Astrocyte (in vitro differentiated cells and primary cell): Measurements from ENCODE around the gene GRB10. TPM values are rescaled to one million over a fixed set of nuclear protein-coding genes. Genes with fewer than 3 reads are reported as not detected.

Experiments used
- DNase-seq: peaks from one replicate; pipeline ENCODE4 v3.0.0-alpha.2; 2010; ENCODE audit warnings: low read depth
- FAIRE-seq: peaks from 2 replicates; lab custom pipeline; 2011; peaks lifted over from hg19 to GRCh38; lab: Jason Lieb, UNC
- H2AFZ ChIP-seq: 2 replicates; pipeline ENCODE4 v1.6.0; 2012; ENCODE audit warnings: low read depth, low read length, inconsistent platforms
- H3K27ac ChIP-seq: 2 replicates; pipeline ENCODE4 v1.5.1; 2011; ENCODE audit warnings: low read depth, low read length, inconsistent platforms
- H3K27me3 ChIP-seq: 2 replicates; pipeline ENCODE4 v1.6.0; 2011; ENCODE audit warnings: low read length, inconsistent platforms; ENCODE audit not compliant: insufficient read depth
- H3K36me3 ChIP-seq: 2 replicates; pipeline ENCODE4 v1.5.1; 2011; ENCODE audit warnings: low read length, inconsistent platforms; ENCODE audit not compliant: insufficient read depth
- H3K4me1 ChIP-seq: 2 replicates; pipeline ENCODE4 v1.5.1; 2011; ENCODE audit warnings: low read length, inconsistent platforms; ENCODE audit not compliant: insufficient read depth
- H3K4me2 ChIP-seq: 2 replicates; pipeline ENCODE4 v1.6.0; 2012; ENCODE audit warnings: low read length, inconsistent platforms
- H3K4me3 ChIP-seq: 2 replicates; pipeline ENCODE4 v1.5.1; 2011; ENCODE audit warnings: low read depth, mild to moderate bottlenecking, low read length, inconsistent platforms; ENCODE audit not compliant: insufficient read depth
- H3K79me2 ChIP-seq: 2 replicates; pipeline ENCODE4 v1.6.0; 2012; ENCODE audit warnings: mild to moderate bottlenecking, low read length, inconsistent platforms; ENCODE audit not compliant: insufficient read depth
- H3K9ac ChIP-seq: 2 replicates; pipeline ENCODE4 v1.6.0; 2012; ENCODE audit warnings: mild to moderate bottlenecking, low read length, inconsistent platforms
- H3K9me3 ChIP-seq: 2 replicates; pipeline ENCODE4 v1.5.1; 2012; ENCODE audit warnings: low read depth, mild to moderate bottlenecking, low read length, inconsistent platforms; ENCODE audit not compliant: insufficient read depth
- H4K20me1 ChIP-seq: 2 replicates; pipeline ENCODE4 v1.6.0; 2012; ENCODE audit warnings: low read length, inconsistent platforms; ENCODE audit not compliant: insufficient read depth
- H3K27ac Mint-ChIP-seq: one replicate; pipeline ENCODE4 v1.8.0; 2021; ENCODE audit warnings: mild to moderate bottlenecking, mixed read lengths; ENCODE audit not compliant: unreplicated experiment
- H3K27me3 Mint-ChIP-seq: one replicate; pipeline ENCODE4 v1.8.0; 2021; ENCODE audit warnings: low read depth, mixed read lengths; ENCODE audit not compliant: unreplicated experiment
- H3K36me3 Mint-ChIP-seq: one replicate; pipeline ENCODE4 v1.8.0; 2021; ENCODE audit warnings: low read depth, mixed read lengths; ENCODE audit not compliant: unreplicated experiment
- H3K4me1 Mint-ChIP-seq: one replicate; pipeline ENCODE4 v1.8.0; 2021; ENCODE audit warnings: low read depth, mixed read lengths; ENCODE audit not compliant: unreplicated experiment
- H3K4me3 Mint-ChIP-seq: one replicate; pipeline ENCODE4 v1.8.0; 2021; ENCODE audit warnings: mild to moderate bottlenecking, moderate library complexity, mixed read lengths; ENCODE audit not compliant: unreplicated experiment
- H3K9me3 Mint-ChIP-seq: one replicate; pipeline ENCODE4 v1.8.0; 2021; ENCODE audit warnings: mild to moderate bottlenecking, mixed read lengths; ENCODE audit not compliant: unreplicated experiment
- CTCF ChIP-seq: IDR thresholded peaks from 2 replicates; pipeline ENCODE4 v1.5.1; 2011; ENCODE audit warnings: low read depth, mild to moderate bottlenecking, inconsistent platforms, low read length, moderate library complexity; ENCODE audit not compliant: insufficient read depth
- EZH2 ChIP-seq: IDR thresholded peaks from 2 replicates; pipeline ENCODE4 v1.6.1; 2012; ENCODE audit warnings: mild to moderate bottlenecking, low read length, inconsistent platforms; ENCODE audit not compliant: insufficient read depth
- total RNA-seq: library from RNA; stranded (reverse); gene quantifications from 2 replicates; pipeline ENCODE4 v1.2.1, GENCODE V29; 2021

GRB10 gene
- total RNA-seq, 1 donor from 2014 or later, result 81.9 TPM

GRCh38 chr7:50778189-50778588 is 4.5 kb downstream of the GRB10 start:
- H3K4me1 ChIP-seq, result peaks cover 7% of the 10 kb centered on the region
- Mint-ChIP-seq H3K9me3 (no peaks in the 10 kb centered on the region), H3K36me3 (peaks cover 14% of the 10 kb centered on the region), H3K27me3 (no peaks in the 10 kb centered on the region), H3K4me1 (peaks cover 39% of the 10 kb centered on the region), H3K27ac (no peak overlapping the region), H3K4me3 (no peak overlapping the region)
- H3K27ac ChIP-seq, result no peak overlapping the region
- H3K4me2 ChIP-seq, result no peak overlapping the region
- no peak overlapping the region for H3K9ac ChIP-seq
- H3K79me2 ChIP-seq, result peaks cover 96% of the 10 kb centered on the region
- H3K9me3 ChIP-seq, result no peaks in the 10 kb centered on the region
- FAIRE-seq (peak; percentile 41), DNase-seq (no peak)
- no peak overlapping the region for H2AFZ ChIP-seq
- H3K4me3 ChIP-seq, result no peak overlapping the region
- TF ChIP-seq EZH2 (no peak), CTCF (no peak)
- no peaks in the 10 kb centered on the region for H3K27me3 ChIP-seq
- peaks cover 93% of the 10 kb centered on the region for H4K20me1 ChIP-seq
- peaks cover 3% of the 10 kb centered on the region for H3K36me3 ChIP-seq

GRCh38 chr7:50775836-50776235 is 6.9 kb downstream of the GRB10 start:
- H3K9ac ChIP-seq, result no peak overlapping the region
- peaks cover 24% of the 10 kb centered on the region for H3K36me3 Mint-ChIP-seq
- no peak overlapping the region for H3K4me3 ChIP-seq
- H3K4me1 ChIP-seq, result no peaks in the 10 kb centered on the region
- no peaks in the 10 kb centered on the region for H3K27me3 ChIP-seq
- H3K79me2 ChIP-seq, result peaks cover 99% of the 10 kb centered on the region
- FAIRE-seq, result no peak
- DNase-seq, result no peak
- TF ChIP-seq CTCF (no peak), EZH2 (no peak)
- no peak overlapping the region for H2AFZ ChIP-seq
- peaks cover 27% of the 10 kb centered on the region for H3K4me1 Mint-ChIP-seq
- H3K27ac Mint-ChIP-seq, result no peak overlapping the region
- H3K4me2 ChIP-seq, result no peak overlapping the region
- peaks cover 6% of the 10 kb centered on the region for H3K9me3 Mint-ChIP-seq
- no peaks in the 10 kb centered on the region for H3K9me3 ChIP-seq
- H3K36me3 ChIP-seq, result peaks cover 3% of the 10 kb centered on the region
- peaks cover 95% of the 10 kb centered on the region for H4K20me1 ChIP-seq
- no peaks in the 10 kb centered on the region for H3K27me3 Mint-ChIP-seq
- H3K4me3 Mint-ChIP-seq, result no peak overlapping the region
- H3K27ac ChIP-seq, result no peak overlapping the region

- Histone ChIP-seq H2AFZ (no peak overlapping the region), H4K20me1 (peaks cover 95% of the 10 kb centered on the region), H3K27me3 (no peaks in the 10 kb centered on the region), H3K9ac (no peak overlapping the region), H3K4me2 (no peak overlapping the region), H3K36me3 (peaks cover 3% of the 10 kb centered on the region), H3K4me1 (no peaks in the 10 kb centered on the region), H3K79me2 (peaks cover 99% of the 10 kb centered on the region), H3K27ac (no peak overlapping the region), H3K9me3 (no peaks in the 10 kb centered on the region), H3K4me3 (no peak overlapping the region)
- H3K9me3 Mint-ChIP-seq, result peaks cover 6% of the 10 kb centered on the region
- TF ChIP-seq EZH2, result no peak
- no peak for TF ChIP-seq CTCF
- H3K36me3 Mint-ChIP-seq, result peaks cover 27% of the 10 kb centered on the region
- FAIRE-seq (no peak), DNase-seq (no peak)
- no peak overlapping the region for H3K27ac Mint-ChIP-seq
- H3K4me3 Mint-ChIP-seq, result no peak overlapping the region
- H3K4me1 Mint-ChIP-seq, result peaks cover 22% of the 10 kb centered on the region
- H3K27me3 Mint-ChIP-seq, result no peaks in the 10 kb centered on the region
Observed at GRCh38 chr7:50775231-50775630, 7.5 kb downstream of the GRB10 start.
